CD1c-positive myeloid dendritic cell (primary cell): ENCODE results near the gene C1QTNF8.

ENCODE experiments used
- DNase-seq: peaks from one replicate; pipeline ENCODE4 v3.0.0-alpha.2; 2016; ENCODE audit errors: extremely low spot score

Gene C1QTNF8

DNA sequence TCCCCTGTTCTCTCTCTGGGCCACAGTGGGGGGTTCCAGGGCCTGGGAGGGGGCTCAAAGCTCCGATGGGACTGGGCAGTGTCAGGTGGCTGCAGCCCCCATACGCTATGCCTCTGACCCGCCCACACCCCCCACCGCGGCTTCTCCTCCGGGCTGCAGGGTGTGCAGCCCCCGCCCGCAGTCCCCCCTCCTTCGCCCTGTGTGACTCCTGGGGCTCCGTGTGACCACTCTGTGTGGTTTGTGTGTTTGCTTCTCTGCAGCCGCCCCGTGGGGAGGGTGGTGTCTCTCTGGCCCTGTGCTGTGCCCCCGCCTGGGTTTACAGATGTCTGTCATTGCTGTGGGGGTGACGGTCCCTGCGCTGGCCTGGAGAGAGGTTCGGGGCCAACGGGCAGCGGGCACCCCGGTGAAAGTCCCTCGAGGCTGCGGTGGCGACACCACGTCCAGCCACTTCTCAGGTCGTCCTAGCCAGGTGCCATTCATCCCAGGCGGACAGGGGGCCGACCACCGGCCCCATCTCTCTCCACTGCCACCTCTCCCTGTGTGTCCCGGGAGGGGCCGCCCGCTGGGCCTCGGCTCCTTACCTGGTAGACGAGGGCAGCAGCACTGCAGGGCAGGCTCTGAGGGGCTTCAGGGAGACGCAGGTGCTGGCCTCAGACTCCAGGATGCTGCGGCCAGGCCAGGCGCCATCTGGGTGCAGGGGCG is 18.0 kb downstream of the C1QTNF8 start:
- no peak for DNase-seq

DNA sequence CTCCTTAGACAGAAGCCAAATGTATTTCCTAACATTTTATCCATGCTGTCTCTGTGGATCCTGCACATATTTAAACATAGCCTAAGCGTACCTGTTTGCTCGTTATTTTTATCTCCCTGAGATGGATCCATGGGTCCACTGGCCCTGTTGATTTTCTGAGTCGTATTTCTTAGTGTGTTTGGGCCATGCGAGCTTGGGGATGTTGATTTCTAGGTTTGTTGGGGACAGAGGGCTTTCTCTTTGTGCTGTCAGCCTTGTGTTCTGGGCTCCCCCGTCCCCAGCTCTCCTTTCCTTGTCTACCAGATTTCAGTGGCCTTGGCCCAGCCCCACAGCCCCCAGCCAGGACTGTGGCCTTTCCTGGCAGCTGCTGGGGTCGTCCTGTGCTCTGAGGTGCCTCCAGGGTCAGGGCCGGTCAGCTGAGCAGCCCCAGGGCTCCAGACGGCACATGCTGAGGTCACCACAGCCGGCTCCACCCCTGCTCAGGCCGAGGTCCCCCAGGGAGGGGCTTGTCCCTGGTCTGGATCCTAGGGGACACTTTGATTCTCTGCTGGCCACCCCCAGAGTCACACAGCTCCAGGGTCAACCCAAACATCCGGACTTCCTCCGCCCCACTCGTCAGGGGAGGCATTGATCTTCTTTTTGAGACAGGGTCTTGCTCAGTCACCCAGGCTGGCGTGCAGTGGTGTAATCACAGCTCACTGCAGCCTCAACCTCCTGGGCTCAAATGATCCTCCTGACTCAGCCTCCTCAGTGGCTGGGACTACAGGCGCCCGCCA is 19.1 kb downstream of the C1QTNF8 start:
- no peak for DNase-seq

DNA sequence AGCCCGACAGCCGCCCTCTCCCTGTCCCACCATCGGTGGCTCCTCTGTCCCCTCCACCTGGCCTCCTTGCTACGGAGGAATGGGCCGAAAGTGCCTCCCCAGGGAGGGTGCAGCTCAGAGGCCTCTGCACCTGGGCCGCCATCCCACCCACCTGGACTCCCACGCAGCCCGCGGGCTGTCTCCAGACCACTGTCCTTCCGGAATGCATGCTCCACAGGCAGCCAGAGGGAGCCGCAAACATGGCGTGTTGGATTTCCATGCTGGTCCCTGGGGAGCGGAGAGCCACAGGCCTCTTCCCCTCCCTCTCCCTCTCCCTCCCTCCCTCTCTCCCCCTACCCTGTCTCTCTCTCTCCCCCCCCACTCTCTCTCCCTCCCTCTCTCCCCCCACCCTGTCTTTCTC is 20.5 kb downstream of the C1QTNF8 start:
- no peak for DNase-seq

DNA sequence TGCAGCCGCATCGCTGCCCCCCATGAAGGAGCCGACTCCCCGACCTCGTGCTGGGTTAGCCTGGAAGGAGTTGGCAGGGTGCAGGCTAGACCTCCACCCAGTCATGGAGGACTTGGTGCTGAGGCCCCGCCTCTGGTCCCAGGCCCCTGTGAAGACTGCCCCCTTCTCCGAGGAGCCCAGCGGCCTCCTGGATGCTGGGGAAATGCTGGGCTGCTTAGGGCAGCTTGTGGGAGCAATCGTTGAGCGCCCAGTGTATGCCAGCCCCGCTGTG is 21.7 kb downstream of the C1QTNF8 start:
- no peak for DNase-seq

DNA sequence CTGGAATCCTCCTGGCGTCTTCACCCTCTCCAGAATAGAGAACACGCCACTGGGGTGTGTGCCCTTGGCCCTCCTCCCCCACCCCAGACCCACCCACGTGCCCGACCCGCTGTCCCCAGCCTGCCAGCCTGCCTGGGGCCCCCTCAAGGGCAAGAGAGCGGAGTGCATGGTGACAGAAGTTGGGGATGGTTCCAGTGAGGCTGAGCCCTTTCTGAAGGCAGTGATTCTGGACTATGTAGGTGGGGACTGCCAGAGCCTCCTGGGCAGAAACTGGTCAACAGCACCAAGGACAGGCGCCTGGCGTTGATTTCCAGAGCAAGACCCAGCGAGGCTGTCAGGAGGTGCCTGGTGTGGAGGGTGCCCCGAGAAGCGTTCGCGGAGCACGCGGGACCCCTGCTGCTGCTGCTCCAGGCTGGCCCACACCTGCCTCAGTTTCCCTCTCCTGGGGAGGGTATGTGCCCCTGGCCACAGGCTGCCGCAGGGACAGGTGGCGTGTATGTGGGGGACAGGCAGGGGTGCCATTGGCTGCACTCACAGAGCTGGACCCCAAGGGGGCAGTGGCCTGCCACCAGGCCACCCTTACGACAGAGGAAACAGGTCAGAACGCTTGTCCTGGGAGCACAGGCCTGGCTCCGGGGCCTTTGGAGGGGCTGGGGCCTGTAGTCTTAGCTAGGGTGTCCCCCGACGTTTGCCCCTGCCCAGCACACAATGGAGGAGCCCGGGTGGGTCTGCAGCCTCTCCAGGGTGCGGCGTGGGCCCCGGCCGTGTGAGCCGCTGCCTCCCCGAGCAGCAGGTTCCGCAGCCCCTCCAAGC is 22.3 kb downstream of the C1QTNF8 start:
- no peak for DNase-seq

DNA sequence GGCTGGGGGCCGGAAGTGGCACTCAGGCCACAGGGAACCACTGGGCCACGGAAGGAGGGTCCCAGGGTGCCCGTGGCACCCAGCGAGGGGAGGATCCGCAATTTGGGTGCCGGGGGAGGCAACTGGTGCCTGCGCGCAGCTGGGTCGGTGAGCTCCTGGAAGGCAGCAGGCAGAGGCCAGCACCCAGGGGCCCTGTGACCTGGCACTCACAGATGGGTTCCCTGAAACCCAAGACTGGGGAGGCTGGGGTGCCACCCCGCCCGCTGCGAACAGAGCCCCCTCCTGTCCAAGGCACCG is 22.8 kb downstream of the C1QTNF8 start:
- no peak for DNase-seq

DNA sequence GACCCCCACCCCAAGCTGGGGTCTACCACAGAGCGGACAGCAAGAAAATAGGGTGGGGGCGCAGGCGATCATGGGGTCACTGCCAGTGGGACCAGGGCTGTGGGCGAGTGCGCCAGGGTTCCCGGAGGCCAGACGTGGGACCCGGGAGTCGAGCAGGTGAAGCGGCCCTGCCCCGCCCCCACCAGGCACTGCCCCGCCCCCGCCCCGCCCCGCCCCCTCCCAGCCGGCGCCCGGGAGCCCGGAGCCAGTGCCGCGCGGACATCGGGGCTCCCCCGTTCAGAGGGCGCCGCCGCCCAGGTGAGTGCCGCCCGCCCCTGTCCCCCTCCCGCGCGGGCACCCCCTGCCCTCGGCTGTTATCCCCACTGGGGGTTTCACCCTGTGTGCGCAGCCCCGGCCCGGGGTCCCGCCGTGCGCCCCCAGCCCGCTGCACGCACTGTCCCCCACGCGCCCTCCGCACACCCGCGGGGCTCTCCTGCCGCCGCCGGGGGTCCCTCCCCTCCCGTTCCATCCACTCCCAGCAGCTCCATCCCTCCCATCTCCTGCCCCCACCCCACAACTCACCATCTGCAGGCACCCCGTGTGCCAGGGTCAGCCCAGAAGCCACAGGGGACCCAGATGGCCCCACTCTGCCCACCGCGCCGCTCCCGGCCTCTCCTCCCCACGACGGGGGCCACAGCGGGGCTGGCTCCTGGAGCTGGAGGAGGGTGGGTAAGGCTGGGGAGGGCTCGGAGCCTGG is 23.4 kb downstream of the C1QTNF8 start, which contains the start of gene SSTR5:
Gene SSTR5, plus strand, starts transcription at position 222 of the 736 bp plus-strand sequence. CDS start 6,122 bp downstream, outside the sequence.
- DNase-seq = no peak

DNA sequence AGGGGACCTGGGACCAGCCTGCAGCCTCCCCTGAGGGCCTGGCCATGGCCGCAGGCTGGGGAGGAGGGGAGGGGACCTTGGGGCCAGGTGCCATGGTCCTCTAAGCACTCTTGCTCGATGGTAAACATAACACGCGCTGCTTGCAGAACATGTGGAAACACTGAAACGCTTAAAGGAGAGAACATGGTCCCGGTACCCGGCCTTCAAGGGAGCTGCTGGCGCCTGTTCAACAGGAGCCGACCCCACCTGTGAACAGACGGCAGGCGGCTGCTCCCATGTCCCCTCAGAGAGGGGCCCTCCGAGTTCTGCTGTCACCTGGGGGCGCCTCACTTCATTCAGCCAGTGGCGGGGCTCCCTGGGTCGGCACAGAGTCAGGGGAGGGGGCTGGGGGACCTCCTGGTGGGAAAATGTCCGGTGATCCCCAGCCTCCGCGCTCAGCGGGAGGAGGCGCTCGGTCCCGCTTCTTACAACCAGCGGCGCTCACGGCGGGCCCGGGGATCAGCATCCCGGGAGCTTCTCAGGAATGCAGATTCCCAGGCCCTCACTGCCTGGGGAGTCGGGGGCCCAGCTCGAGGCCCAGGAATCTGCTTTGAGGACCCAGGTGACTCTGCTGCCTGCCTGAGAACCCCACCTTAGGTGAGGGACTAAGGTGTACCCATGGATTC is 24.4 kb downstream of the C1QTNF8 start:
- no peak for DNase-seq

DNA sequence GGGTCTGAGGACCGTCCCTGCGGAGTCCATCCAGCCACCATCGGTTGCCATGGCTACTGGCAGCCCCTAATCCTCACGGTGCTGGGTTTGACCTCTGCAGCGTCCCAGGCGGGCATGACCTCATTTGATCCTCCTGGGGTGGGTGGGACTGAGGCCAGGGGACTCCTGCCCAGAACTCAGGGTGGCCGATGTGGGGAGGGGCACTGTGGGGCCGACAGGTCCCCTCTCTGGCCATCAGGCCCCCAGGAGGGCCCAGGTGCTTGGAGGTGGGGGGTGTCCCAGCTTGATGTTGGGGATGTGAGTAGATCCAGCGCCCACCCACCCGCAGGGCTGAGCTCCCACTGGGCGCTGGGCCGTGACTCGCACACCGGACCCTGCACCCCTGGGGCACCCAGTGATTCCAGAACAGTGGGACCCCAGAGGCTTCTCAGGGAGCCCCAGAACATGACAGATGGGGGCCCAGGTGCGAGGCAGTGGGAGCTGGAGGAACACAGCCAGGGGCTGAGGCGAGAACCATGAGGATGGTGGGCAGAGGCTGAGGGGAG is 25.1 kb downstream of the C1QTNF8 start:
- no peak for DNase-seq

DNA sequence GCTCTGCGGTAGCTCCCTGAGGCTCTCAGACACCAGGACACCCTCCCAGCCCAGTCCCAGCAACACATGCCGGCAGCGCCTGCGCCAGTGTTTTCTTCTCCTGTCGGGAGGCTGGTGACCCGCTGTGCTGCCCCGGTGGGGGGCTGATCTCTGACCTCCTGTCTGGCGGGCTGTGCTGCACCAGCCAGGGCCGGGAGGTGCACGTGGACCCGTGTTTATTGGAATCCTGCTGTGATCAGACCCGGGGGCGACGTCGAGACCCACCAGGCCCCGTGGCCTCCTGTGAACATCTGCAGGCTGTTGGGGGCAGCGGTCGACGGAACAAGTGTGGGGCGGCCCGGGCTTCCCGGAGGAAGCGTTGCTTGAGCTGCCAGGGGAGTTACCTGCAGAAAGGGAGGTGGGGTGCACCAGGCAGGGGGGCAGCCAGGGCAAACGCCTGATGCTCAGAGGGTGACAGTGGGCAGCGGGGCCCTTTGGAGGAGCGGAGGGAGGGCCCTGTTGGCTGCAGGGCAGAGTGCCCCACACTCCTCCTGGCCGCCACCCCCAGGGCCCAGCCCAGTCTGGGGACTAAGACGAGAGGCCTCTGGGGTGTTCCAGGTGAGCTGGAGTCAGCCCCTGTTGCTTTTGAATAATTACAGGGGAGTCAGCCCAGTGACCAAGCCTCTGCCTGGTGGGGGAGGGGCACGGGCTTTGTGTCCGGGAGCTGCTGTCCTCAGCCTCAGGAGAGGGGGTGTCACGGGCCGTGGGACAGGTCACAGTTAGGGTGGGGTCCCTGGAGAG is 25.8 kb downstream of the C1QTNF8 start:
- no peak for DNase-seq

DNA sequence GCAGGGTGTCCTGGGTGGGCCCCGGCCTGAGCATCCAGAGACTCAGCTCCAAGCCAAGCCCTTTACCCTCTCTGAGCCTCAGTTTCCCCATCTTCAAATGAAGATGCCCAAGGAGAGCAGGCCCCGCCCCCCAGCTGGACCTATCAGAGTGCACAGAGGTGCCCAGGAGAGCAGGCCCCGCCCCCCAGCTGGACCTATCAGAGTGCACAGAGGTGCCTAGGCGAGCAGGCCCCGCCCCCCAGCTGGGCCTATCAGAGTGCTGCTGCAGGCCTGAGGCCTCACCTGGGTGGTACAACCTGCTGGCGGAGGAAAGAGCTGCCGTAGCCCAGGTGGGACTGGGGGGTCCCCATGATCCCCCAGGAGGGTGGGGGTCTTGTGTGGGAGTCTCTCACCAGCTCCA is 26.9 kb downstream of the C1QTNF8 start:
- no peak for DNase-seq

DNA sequence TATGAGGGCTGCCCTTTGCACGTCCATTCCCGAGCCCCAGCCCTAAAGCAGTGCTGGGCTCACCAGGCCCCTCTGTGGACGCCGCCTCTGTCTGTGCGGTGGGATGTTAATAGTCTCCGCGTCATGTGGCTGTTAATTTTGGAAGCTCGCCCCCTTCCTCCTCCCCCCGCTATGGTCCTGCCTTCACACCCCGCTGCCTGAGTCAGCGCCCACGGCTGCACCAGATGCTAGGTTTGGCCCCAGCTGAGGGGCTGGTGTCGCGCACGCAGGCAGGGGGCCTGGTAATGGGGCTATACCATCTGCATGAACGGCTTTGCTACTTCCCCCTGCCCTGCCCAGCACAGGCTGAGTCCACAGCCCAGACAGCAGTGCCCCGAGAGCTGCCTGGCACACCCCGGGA is 27.6 kb downstream of the C1QTNF8 start:
- no peak for DNase-seq

DNA sequence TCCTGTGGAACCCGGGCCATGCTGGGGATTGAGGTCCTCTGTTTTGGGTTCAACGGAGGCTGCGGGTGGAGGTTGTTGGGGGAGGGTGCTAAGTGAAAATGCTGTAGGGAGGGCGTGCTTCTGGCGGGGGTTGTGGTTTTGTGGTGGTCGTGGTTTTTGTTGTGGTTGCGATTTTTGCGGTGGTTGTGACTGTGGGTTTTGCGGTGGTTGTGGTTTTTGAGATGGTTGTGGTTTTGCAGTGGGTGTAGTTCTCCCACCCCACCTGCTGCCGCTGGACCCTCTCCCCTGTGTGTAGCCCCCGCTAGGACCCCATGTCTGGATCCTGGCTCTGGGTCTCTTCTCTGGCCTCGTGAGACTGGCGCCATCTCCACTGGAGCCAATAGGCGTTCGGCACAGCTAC is 28.4 kb downstream of the C1QTNF8 start:
- DNase-seq = no peak

DNA sequence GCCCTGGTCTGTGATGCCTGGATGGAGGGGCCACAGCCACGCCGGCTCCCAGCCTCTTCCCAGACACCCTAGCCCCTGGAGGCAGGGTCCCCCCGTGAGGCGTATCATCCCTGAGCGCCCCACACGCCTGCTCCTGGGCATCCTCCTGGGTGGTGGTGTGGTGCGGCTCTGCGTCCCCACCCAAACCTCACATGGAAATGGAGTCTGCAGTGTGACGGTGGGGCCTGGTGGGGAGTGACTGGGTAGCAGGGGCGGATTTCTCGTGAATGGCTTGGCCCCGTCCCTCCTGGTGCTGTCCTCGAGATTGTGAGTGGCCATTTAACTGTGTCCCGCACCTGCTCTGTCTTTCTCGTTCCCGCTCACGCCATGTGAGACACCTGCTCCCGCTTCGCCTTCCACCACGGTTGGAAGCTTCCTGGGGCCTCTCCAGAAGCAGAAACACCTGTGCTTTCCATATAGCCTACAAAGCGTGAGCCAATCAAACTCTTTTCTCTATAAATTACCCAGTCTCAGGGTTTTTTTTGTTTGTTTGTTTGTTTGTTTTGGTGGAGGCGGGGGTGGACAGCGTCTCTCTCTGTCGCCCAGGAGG is 29.4 kb downstream of the C1QTNF8 start:
- DNase-seq = no peak

DNA sequence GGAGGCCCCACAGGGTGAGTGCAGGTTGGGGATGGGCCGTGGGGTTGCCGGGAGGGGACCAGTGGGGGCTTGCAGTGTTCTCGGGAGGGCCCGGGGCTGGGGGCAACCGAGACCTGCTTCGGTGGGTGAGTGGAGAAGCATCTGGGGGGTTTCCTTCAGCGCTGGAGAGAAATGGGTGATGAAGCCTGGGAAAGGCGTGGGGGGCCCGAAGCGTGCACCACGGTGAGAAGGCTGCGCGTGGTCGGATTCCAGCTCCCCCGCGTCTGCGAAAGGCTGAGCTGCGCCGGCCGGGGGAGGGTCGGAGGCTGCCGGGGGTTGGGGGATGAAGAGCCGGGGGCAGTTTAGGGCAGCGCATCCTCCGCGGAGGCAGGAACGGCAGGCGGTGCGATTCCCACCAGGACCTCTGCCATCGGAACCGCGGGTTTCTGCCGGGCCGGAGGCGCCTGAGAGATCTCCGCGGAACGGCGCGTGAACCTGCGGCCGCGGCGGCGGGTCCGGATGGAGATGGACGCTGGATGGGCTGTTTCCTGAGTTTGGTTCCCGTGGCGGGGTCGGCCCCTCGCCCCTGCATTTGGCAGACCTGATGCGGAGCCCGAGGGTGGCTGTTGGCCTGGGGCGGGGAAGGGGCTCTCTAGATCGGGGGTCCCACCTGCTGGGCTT is 30.4 kb downstream of the C1QTNF8 start:
- no peak for DNase-seq

DNA sequence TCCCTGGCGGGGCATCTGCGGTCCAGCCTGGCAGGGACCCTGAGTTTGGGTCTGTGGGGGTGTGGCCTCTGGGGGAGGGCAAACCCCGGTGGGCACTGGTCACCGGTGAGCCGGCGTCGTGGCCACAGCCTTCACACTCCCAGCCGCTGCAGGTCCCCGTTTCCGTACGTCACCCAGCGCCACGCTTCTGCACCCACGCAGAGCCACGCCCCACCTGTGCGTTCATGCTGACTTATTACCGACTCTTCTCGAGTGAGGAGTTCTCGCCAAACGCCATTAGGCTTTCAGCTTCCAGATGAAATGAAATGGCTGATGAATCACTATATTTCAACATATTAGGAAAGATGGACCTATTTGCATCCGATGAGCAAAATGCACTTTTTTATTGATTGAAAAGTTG is 32.3 kb downstream of the C1QTNF8 start:
- DNase-seq = no peak

DNA sequence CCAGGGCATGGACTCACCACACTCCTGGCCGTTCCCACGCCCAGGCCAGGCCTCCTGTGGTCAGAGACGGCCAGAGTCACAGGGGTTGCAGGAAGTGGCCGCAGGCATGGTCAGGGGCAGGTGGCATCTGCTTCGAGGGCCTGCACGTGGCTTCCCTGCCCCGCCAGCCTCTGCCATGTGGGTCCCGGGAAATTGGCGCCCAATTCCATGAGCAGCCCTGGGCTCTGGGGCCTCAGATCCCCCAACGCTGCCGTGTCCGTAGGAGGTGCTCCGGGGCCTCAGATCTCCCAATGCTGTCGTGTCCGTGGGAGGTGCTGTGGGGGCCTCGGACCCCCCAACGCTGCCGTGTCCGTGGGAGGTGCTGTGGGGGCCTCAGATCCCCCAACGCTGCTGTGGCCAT is 33.1 kb downstream of the C1QTNF8 start:
- no peak for DNase-seq

DNA sequence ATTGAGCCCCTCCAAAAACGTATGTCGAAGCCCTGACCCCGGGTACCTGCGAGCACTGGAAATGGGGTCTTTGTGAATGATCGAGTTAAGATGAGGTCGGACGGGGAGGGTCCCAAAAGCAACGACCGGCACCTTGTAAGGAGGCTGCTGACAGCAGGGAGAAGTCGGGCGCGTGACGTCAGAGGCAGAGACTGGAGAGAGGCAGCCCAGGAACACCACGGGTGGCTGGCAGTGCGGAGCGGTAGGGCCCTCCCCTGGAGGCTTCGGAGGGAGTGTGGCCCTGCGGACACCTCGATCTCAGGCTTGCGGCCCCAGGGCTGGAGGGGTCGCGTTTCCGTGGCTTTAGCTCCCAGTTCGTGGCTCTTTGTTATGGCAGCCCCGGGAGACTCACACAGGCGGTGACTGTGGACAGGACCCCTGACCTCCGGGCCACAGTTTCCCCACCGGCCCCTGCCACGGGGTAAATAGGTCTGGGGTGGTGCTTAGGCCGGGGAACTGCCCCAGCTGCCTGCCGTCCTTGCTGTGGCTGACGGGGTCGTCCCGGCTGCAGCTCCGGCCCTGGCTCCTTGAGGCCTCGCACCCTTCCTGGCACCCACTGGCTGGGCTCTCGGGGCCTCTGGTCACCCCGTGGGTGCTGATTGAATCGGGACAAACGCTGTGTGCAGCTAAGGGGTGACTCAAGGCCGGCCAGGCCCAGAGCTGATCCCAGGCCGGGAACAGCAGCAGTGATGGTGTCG is 34.1 kb downstream of the C1QTNF8 start:
- DNase-seq = no peak
